NCI-H1092 (cell line): ENCODE measurements around the gene MAPK1.
"Not testable (repeated sequence)": the region's sequence is repeated elsewhere in the genome, so short reads cannot be mapped to it uniquely, and the experiment has no call there.

Experiments
- DNase-seq: peaks from one replicate; lab custom pipeline; 2025; lab: John Stamatoyannopoulos, UW

The MAPK1 gene

GRCh38 chr22:21818487-21819182 lies 48.8 kb downstream of the MAPK1 start:
- DNase-seq, result no peak

GRCh38 chr22:21817497-21817853 lies 50.0 kb downstream of the MAPK1 start:
- not testable (repeated sequence) for DNase-seq

- DNase-seq, result no peak
Observed at GRCh38 chr22:21816787-21817496, 50.5 kb downstream of the MAPK1 start.

GRCh38 chr22:21816472-21816786 lies 51.0 kb downstream of the MAPK1 start:
- no peak for DNase-seq

- no peak for DNase-seq
Observed at GRCh38 chr22:21815958-21816357, 51.5 kb downstream of the MAPK1 start.

GRCh38 chr22:21815357-21815756 lies 52.1 kb downstream of the MAPK1 start:
- no peak for DNase-seq

GRCh38 chr22:21811982-21812381 lies 55.5 kb downstream of the MAPK1 start:
- no peak for DNase-seq

GRCh38 chr22:21807544-21808529 lies 59.6 kb downstream of the MAPK1 start:
- DNase-seq, result no peak

- DNase-seq, result not testable (repeated sequence)
Observed at GRCh38 chr22:21805325-21805724, 62.1 kb downstream of the MAPK1 start.

- no peak for DNase-seq
Observed at GRCh38 chr22:21803811-21804249, 63.6 kb downstream of the MAPK1 start.

GRCh38 chr22:21802673-21803072 lies 64.8 kb downstream of the MAPK1 start:
- DNase-seq, result no peak

- DNase-seq, result no peak
Observed at GRCh38 chr22:21802056-21802455, 65.4 kb downstream of the MAPK1 start.

GRCh38 chr22:21801304-21801644 lies 66.2 kb downstream of the MAPK1 start:
- not testable (repeated sequence) for DNase-seq

- no peak for DNase-seq
Observed at GRCh38 chr22:21800552-21801303, 66.7 kb downstream of the MAPK1 start.

GRCh38 chr22:21797444-21798221 lies 69.8 kb downstream of the MAPK1 start:
- DNase-seq, result no peak

- no peak for DNase-seq
Observed at GRCh38 chr22:21796863-21797262, 70.6 kb downstream of the MAPK1 start.

GRCh38 chr22:21796231-21796630 lies 71.2 kb downstream of the MAPK1 start:
- no peak for DNase-seq

- DNase-seq, result not testable (repeated sequence)
Observed at GRCh38 chr22:21793716-21794115, 73.7 kb downstream of the MAPK1 start.

- no peak for DNase-seq
Observed at GRCh38 chr22:21791635-21792625, 75.5 kb downstream of the MAPK1 start.
